RWPE2 (cell line): ENCODE results near the gene DUSP22.

Source experiments
- ATAC-seq: fragments of 200-7000 bp; cut with Tn5 transposase; 3 replicates; pipeline ENCODE4 v1.9.1; 2021; ENCODE audit warnings: low read depth
- DNase-seq: peaks from one replicate; pipeline ENCODE4 v3.0.0-alpha.2; 2020; ENCODE audit warnings: low spot score
- H3K27ac ChIP-seq: fragments of 450-650 bp; 2 replicates; pipeline ENCODE4 v1.5.1; 2017; ENCODE audit warnings: mild to moderate bottlenecking; ENCODE audit not compliant: poor library complexity, severe bottlenecking
- H3K27me3 ChIP-seq: fragments of 250-450 bp; sonication (Bioruptor Pico); 2 replicates; pipeline ENCODE4 v1.5.1; 2021; ENCODE audit warnings: mild to moderate bottlenecking, moderate library complexity; ENCODE audit not compliant: insufficient read depth, poor library complexity, severe bottlenecking
- H3K36me3 ChIP-seq: fragments of 250-450 bp; sonication (Bioruptor Pico); 2 replicates; pipeline ENCODE4 v1.5.1; 2020; ENCODE audit warnings: low read depth, mild to moderate bottlenecking, moderate library complexity
- H3K4me1 ChIP-seq: fragments of 250-450 bp; sonication (Bioruptor Pico); 2 replicates; pipeline ENCODE4 v1.5.1; 2021; ENCODE audit warnings: mild to moderate bottlenecking, moderate library complexity; ENCODE audit not compliant: insufficient read depth, poor library complexity, severe bottlenecking
- H3K4me3 ChIP-seq: fragments of 250-450 bp; sonication (Bioruptor Pico); 2 replicates; pipeline ENCODE4 v1.5.1; 2021; ENCODE audit warnings: mild to moderate bottlenecking, moderate library complexity; ENCODE audit not compliant: severe bottlenecking
- H3K9me3 ChIP-seq: fragments of 250-450 bp; sonication (Bioruptor Pico); 2 replicates; pipeline ENCODE4 v1.5.1; 2021; ENCODE audit warnings: mild to moderate bottlenecking, moderate library complexity; ENCODE audit not compliant: severe bottlenecking
- CTCF ChIP-seq: fragments of 450-650 bp; IDR thresholded peaks from one replicate; pipeline ENCODE4 v1.5.1; 2017; ENCODE audit warnings: mild to moderate bottlenecking, moderate library complexity; ENCODE audit not compliant: poor library complexity, severe bottlenecking

Gene DUSP22

GRCh38 chr6:398558-399078 lies 106.3 kb downstream of the DUSP22 start:
- Histone ChIP-seq H3K27ac (no peak overlapping the region), H3K36me3 (no peaks in the 10 kb centered on the region), H3K9me3 (no peaks in the 10 kb centered on the region), H3K4me1 (no peaks in the 10 kb centered on the region), H3K4me3 (no peak overlapping the region), H3K27me3 (peaks cover 86% of the 10 kb centered on the region)
- TF ChIP-seq CTCF = no peak
- ATAC-seq (no peak), DNase-seq (no peak)

- no peaks in the 10 kb centered on the region for H3K4me1 ChIP-seq
- no peak for TF ChIP-seq CTCF
- ATAC-seq (no peak), DNase-seq (no peak)
- H3K9me3 ChIP-seq = no peaks in the 10 kb centered on the region
- no peak overlapping the region for H3K4me3 ChIP-seq
- no peak overlapping the region for H3K27ac ChIP-seq
- no peaks in the 10 kb centered on the region for H3K36me3 ChIP-seq
- peaks cover 86% of the 10 kb centered on the region for H3K27me3 ChIP-seq
Measured at GRCh38 chr6:399785-400534, 107.7 kb downstream of the DUSP22 start.

- no peaks in the 10 kb centered on the region for H3K9me3 ChIP-seq
- DNase-seq (no peak), ATAC-seq (no peak)
- TF ChIP-seq CTCF = no peak
- peaks cover 86% of the 10 kb centered on the region for H3K27me3 ChIP-seq
- H3K4me3 ChIP-seq = no peak overlapping the region
- H3K27ac ChIP-seq = no peak overlapping the region
- no peaks in the 10 kb centered on the region for H3K36me3 ChIP-seq
- no peaks in the 10 kb centered on the region for H3K4me1 ChIP-seq
Measured at GRCh38 chr6:400815-401214, 108.5 kb downstream of the DUSP22 start.
